GM18519 (cell line): Measurements from ENCODE around the gene RAB37.

Experiments
- ATAC-seq: cut with Tn5 transposase; IDR thresholded peaks from one replicate; pipeline ENCODE4 v1.9.1; 2021; ENCODE audit warnings: mild to moderate bottlenecking, moderate library complexity; ENCODE audit not compliant: unreplicated experiment, low FRiP score

The RAB37 gene

DNA sequence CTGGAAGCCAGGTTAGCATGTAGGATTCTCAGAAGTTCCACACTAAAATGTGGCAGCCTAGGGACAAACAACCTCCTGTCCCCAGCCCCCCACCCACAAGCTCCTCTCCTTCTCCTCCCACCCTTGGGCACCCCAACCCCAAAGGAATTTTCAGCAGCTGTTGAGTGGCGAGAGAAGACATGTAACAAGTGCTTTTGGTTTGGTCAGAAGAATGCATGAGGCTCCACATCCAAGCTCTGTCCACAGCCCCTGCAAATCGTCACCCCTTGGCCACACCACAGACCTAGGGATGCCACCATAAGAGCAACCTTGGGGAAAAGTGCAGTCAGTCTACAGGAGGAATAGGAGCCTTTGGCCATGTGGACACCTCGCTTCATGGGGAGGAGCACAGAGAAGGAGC lies 11.9 kb upstream of the RAB37 start:
- ATAC-seq, result no peak

GRCh38 chr17:74728033-74728701 lies 8.9 kb upstream of the RAB37 start:
- ATAC-seq, result no peak

- no peak for ATAC-seq
These were observed 8.4 kb upstream of the RAB37 start for GRCh38 chr17:74728702-74729075.

DNA sequence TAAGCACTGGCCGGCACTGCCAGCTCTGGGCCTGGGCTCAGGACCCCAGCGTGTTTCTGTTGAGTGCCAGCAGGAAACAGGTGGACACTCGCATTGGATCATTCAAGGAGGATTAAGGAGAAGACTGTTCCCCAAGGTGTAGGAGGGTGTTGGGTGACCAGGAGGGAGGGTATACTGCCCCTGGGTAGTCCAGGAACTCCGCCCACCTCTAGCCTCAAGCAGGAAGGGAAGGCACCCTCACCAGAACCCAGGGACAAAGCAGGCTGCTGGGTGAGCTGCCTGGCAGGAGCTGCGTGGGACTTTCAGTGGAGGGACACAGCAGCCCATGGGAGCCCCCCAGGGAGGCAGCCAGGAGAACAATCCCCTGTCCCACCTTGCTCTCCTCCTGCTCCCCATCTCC lies 7.7 kb upstream of the RAB37 start:
- no peak for ATAC-seq

- ATAC-seq, result no peak
These were observed 7.2 kb upstream of the RAB37 start for GRCh38 chr17:74729866-74730265.

GRCh38 chr17:74730491-74731346 lies 6.3 kb upstream of the RAB37 start:
- ATAC-seq, result no peak

DNA sequence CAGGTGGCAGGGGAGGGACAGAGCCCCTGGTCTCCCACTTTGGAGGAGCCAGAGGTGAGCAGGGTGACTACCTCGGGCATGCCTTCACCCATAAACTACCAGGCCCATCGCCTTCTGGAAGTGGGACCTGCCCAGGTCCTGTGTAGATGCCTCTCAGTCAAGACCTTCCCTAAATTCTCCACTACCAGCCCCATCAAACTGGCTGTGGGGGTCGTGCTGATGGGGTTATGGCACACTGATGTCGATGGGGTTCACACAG lies 5.8 kb upstream of the RAB37 start:
- ATAC-seq, result no peak

- ATAC-seq, result no peak
These were observed 4.8 kb upstream of the RAB37 start for GRCh38 chr17:74732042-74732867.

DNA sequence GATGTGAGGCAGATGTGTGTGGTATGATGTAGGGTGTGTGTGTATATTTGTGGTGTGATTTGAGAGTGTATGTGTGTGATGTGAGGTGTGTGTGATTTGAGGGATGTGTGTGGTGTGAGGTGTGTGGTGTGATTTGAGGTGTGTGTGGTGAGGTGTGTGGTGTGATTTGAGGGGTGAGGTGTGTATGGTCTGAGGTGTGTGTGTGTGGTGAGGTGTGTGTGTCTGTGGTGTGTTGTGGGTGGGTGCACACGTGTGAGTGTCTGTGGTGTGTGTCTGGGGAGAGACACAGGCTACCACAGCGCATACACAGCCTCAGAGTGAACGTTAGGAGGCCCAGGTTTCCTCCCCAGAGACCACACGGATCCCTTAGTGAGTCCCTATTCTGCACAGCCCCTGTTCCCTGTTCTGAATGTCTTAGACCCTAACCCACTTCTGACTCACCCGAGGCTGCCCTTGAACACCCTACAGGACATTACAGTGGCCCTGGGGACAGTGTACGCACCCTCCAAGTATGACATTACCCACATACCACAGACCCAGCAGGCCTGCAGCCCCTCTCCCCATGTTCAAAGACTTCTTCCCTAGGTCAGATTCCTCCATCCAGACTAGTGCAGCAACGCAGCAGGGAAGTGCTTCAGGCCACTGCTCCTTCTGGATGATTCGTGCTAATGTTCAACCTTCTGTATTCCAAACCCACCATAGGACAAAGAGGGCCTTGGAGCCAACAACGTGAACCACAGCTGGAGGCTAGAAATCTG lies 3.5 kb upstream of the RAB37 start:
- no peak for ATAC-seq

DNA sequence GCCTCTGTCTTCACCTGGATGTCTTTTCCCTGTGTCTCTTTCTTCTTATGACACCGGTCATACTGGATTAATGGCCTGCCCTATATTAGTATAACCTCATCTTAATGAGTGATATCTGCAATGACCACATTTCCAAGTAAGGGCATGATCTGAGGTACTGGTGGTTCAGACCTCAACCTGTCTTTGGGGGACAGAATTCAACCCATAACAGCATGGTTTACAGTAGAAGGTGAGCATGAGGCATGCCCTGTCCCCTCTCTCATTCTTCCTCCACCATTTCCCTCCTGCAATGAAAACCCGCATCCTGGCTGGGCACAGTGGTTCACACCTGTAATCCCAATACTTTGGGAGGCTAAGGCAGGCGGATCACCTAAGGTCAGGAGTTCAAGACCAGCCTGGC lies 2.8 kb upstream of the RAB37 start:
- no peak for ATAC-seq

DNA sequence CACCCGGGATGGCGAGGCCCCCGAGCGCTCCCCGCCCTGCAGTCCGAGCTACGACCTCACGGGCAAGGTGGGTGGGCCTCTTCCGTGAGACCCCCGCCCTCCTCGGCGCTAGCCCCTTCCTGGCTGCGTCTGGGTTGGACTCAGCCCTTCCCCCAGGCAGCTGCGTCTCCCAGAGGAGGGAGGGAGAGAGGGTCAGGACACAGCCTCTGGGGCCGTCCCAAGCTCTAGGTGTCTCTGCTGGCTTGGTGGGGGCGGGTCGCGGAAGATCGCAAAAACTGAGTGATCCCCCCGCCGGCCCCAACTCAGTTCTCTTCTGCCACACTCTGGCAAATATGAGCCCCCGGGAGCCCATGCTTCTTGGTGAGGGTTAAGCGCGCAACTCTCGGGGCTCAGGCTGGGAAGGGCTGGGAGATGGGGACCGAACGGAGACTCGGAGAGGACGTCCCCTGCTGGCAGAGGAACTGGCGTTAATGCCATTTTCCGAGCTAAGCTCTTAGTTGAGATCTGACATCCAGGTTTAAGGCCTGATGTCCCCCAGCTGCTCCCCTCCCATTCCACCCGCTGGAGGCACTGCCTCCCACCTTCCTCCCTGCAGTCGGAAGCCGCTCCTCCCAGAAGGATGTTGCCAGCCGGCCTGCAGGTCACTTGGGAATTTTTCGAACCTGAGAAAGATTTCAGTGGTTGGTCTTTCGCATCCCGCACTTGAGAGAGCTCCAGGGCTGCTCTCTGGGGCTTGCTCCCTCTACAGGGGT lies 419 bp downstream of the RAB37 start:
- no peak for ATAC-seq

DNA sequence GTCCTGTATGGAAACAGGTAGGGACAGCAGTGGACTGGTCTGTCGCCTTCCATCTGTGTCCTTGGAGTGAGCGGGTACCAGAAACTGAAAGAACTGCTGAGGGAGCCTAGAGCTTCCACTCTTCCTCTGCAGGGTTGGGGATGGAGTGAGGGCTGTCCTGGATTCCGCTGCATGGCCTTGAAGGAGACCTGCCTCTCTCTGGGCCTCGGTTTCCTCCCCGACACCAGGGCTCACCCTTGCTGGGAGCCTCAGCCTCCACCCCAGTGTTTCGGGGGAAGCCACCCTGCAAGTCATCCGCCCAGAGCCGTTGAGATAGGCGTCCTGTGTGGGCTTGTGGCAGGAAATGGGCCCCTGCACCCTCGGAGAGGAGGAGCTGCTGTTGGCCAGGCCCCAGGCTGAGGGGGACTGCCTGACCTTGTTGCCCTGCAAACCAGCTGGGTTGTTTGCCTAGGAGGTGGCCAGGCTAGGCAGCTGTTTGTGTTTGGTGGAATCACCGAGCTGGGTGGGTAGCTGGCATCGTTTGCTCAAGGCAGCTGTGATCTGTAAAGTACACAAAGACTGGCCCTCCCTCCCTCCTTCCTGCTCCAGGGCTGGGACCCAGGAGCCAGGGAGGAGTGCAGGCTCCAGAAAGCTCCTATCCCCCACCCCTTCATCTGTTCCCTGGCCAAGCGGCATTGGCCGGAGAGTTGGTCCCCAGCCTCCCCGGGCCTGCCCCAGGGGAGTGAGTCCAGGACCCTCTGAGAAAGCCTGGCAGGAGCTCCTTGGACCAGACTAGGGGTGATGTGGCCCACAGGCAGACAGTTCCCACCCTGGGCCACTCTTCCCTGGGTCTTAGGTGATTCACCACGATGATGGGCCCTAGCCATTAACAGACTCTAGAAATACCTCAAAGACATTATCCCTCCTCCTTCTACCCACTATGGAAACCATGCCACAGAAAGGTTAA lies 1.3 kb downstream of the RAB37 start:
- ATAC-seq, result no peak

DNA sequence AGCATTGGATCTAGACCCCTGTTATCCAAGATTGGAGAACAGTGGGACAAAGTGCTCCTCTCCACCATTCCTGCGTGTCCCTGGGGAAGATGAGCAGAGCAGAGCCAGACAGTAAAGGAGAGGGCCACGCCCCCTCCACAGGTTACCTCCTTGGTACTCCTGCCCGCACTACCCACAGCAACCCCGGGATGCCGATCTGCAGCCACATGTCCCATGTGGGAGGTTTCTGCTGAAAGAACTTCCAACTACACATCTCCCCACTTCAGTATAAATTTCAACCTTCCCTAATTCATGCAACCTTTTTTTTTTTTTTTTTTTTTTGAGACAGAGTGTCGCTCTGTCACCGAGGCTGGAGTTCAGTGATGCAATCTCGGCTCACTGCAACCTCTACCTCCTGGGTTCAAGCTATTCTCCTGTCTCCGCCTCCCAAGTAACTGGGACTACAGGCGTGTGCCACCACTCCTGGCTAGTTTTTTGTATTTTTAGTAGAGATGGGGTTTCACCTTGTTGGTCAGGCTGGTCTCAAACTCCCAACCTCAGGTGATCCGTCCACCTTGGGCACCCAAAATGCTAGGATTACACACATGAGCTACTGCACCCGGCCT lies 2.3 kb downstream of the RAB37 start:
- no peak for ATAC-seq

- no peak for ATAC-seq
These were observed 3.1 kb downstream of the RAB37 start for GRCh38 chr17:74740173-74740572.

DNA sequence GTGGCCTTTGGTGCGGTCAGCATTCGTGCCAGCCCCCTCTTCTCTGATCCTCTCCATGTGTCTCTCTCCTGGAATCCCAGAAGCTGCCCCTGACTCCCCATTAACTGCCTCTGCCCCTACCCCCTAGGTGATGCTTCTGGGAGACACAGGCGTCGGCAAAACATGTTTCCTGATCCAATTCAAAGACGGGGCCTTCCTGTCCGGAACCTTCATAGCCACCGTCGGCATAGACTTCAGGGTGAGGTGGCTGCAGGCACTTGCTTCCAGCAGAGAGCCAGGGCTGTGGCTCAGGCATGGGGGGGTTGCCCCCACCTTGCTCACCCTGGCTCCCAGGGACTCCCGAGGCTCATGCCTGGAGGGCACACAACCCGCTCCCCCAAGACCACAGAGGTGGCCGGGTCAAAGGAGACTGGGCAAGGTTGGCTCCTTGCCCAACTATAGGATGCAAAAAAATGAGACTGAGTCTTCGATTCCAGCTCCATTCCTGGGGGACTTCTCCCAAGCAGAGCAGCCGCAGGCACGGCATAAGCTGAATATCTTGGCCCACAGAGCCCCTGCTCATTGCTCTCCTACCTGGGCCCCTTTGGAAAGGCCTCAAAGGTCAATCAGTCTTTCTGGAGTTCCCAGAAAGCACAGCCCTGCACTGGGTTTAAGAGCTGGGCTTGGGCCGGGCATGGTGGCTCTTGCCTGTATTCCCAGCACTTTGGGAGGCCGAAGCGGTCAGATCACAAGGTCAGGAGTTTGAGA lies 3.8 kb downstream of the RAB37 start:
- ATAC-seq, result no peak

DNA sequence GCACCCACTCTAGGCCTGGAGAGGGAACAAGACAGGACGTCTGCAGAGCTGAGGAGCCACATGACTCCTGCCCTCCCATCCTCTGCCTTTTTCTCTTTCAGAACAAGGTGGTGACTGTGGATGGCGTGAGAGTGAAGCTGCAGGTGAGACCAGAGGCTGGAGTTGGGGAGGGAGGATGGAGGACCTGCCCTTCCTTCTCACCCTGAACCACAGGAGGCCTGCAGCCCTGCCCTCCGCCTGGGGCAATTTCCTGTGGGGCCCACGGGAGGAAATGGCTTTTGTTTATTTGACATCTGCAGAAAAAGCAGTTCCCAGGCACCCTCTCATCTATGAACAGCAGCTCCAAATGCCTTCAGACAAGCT lies 5.1 kb downstream of the RAB37 start:
- no peak for ATAC-seq

DNA sequence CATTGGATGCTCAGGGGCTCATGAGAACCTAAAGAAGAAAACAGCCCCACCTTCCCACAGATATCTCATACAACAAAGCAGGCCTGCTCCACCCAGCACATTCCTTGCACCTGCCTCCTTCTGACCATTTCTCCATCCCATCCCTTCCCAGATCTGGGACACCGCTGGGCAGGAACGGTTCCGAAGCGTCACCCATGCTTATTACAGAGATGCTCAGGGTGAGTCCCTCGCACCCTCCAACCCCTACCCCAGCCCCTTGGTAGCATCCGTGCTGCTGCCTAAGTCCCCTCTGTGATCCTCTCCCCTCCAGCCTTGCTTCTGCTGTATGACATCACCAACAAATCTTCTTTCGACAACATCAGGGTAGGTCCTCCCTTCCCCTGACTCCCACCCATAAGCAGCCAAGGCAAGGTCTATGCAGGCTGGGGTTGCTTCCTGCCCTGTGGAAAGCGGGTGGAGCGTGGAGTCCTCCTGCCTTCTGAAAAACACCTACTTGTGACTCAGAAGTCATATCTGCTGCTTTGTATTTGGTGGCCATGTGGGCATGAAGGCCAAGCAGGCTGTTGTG lies 6.0 kb downstream of the RAB37 start:
- ATAC-seq, result no peak

- no peak for ATAC-seq
These were observed 6.7 kb downstream of the RAB37 start for GRCh38 chr17:74743755-74744154.
